HEK293T (cell line): ENCODE measurements around the gene SYNGAP1.
"Not testable (repeated sequence)": the region's sequence is repeated elsewhere in the genome, so short reads cannot be mapped to it uniquely, and the experiment has no call there.

Experiments
- CTCF ChIA-PET: fragments of 350-600 bp; formaldehyde crosslinking; extraction: SDS; loops from one replicate; lab custom pipeline; 2021; ENCODE audit warnings: antibody characterized with exemption, inconsistent platforms; lab: Yijun Ruan, JAX
- POLR2A ChIA-PET: fragments of 350-600 bp; formaldehyde crosslinking; extraction: SDS; loops from one replicate; lab custom pipeline; 2020; ENCODE audit warnings: antibody characterized with exemption, inconsistent platforms; lab: Yijun Ruan, JAX
- DNase-seq: peaks from one replicate; pipeline ENCODE4 v3.0.0; 2012; ENCODE audit warnings: mixed read lengths; ENCODE audit errors: extremely low spot score
- ARNT ChIP-seq: fragments of 450-650 bp; IDR thresholded peaks from 2 replicates; pipeline ENCODE4 v1.6.1; 2017; ENCODE audit warnings: mild to moderate bottlenecking
- BHLHE40 ChIP-seq: fragments of 450-650 bp; IDR thresholded peaks from 2 replicates; pipeline ENCODE4 v1.6.1; 2016; ENCODE audit warnings: mild to moderate bottlenecking, moderate library complexity, borderline replicate concordance
- CTBP1 ChIP-seq: fragments of 450-650 bp; IDR thresholded peaks from 2 replicates; pipeline ENCODE4 v1.6.1; 2016; ENCODE audit warnings: borderline replicate concordance
- ELF4 ChIP-seq: fragments of 450-650 bp; IDR thresholded peaks from 2 replicates; pipeline ENCODE4 v1.6.1; 2017; ENCODE audit warnings: antibody characterized with exemption
- FOXA1 ChIP-seq: fragments of 450-650 bp; IDR thresholded peaks from 2 replicates; pipeline ENCODE4 v1.6.1; 2016; ENCODE audit warnings: mild to moderate bottlenecking
- FOXK2 ChIP-seq: fragments of 450-650 bp; IDR thresholded peaks from 2 replicates; pipeline ENCODE4 v1.6.1; 2016; ENCODE audit warnings: mild to moderate bottlenecking
- FOXM1 ChIP-seq: fragments of 450-650 bp; IDR thresholded peaks from 2 replicates; pipeline ENCODE4 v1.6.1; 2017; ENCODE audit warnings: mild to moderate bottlenecking, borderline replicate concordance
- HDGF ChIP-seq: fragments of 450-650 bp; IDR thresholded peaks from 2 replicates; pipeline ENCODE4 v1.6.1; 2017; ENCODE audit warnings: antibody characterized with exemption, borderline replicate concordance
- L3MBTL2 ChIP-seq: fragments of 450-650 bp; conservative IDR thresholded peaks from 2 replicates; pipeline ENCODE4 v1.6.1; 2016; ENCODE audit warnings: mild to moderate bottlenecking
- NFRKB ChIP-seq: fragments of 450-650 bp; IDR thresholded peaks from 2 replicates; pipeline ENCODE4 v1.6.1; 2016; ENCODE audit warnings: mild to moderate bottlenecking, moderate library complexity
- PKNOX1 ChIP-seq: fragments of 450-650 bp; IDR thresholded peaks from 2 replicates; pipeline ENCODE4 v1.6.1; 2016
- SP1 ChIP-seq: fragments of 450-650 bp; IDR thresholded peaks from 2 replicates; pipeline ENCODE4 v1.6.1; 2017
- SUZ12 ChIP-seq: fragments of 450-650 bp; IDR thresholded peaks from 2 replicates; pipeline ENCODE4 v1.6.1; 2016; ENCODE audit warnings: mild to moderate bottlenecking
- TARDBP ChIP-seq: fragments of 450-650 bp; IDR thresholded peaks from 2 replicates; pipeline ENCODE4 v1.6.1; 2016
- ZNF384 ChIP-seq: fragments of 450-650 bp; IDR thresholded peaks from 2 replicates; pipeline ENCODE4 v1.6.1; 2016

SYNGAP1 gene

GRCh38 chr6:33379184-33379583 lies 40.7 kb upstream of the SYNGAP1 start:
- POLR2A ChIA-PET, CTCF ChIA-PET, DNase-seq: not testable (repeated sequence)
- TF ChIP-seq ZNF384 = 0 out of 2 replicates have a peak, but pooled peaks have one; percentile 11

GRCh38 chr6:33380272-33380981 lies 39.4 kb upstream of the SYNGAP1 start:
- TF ChIP-seq CTBP1 (no peak), L3MBTL2 (no peak), SUZ12 (no peak), HDGF (no peak), ZNF384 (no peak), FOXM1 (no peak), NFRKB (no peak), SP1 (no peak)
- DNase-seq = no peak
- ChIA-PET POLR2A (no interaction called here), CTCF (interaction anchor here (0.7 kb wide), 1 partner anchor 10 kb away, joined by 3 read pairs; no protein-coding TSS in a partner anchor)

GRCh38 chr6:33383427-33384185 lies 36.3 kb upstream of the SYNGAP1 start:
- TF ChIP-seq FOXA1 (no peak), ARNT (no peak), CTBP1 (no peak), SUZ12 (no peak), PKNOX1 (no peak), ZNF384 (no peak), ELF4 (no peak), HDGF (no peak), FOXM1 (no peak)
- ChIA-PET CTCF (interaction anchor here (0.6 kb wide), 2 partner anchors 12 to 156 kb away, joined by 3 read pairs; no protein-coding TSS in a partner anchor), POLR2A (interaction anchor here (0.6 kb wide), 1 partner anchor 295 kb away, joined by 3 read pairs; no protein-coding TSS in a partner anchor)
- DNase-seq = no peak

- DNase-seq = peak; percentile 35
- ChIA-PET POLR2A (interaction anchor here (0.6 kb wide), 1 partner anchor 296 kb away, joined by 3 read pairs; no protein-coding TSS in a partner anchor), CTCF (interaction anchor here (0.6 kb wide), 2 partner anchors 11 to 155 kb away, joined by 3 read pairs; no protein-coding TSS in a partner anchor)
- TF ChIP-seq ZNF384 (peak; percentile 63), NFRKB (no peak)
Observed at GRCh38 chr6:33384581-33385020, 35.3 kb upstream of the SYNGAP1 start.

- POLR2A ChIA-PET = interaction anchor here (1.3 to 1.5 kb wide), 3 partner anchors 28 to 113 kb away, joined by 3 to 5 read pairs (median 3); partner anchors contain the start of genes B3GALT4, CUTA and RGL2
- TF ChIP-seq FOXM1 (no peak), FOXK2 (no peak), NFRKB (no peak), PKNOX1 (no peak), TARDBP (no peak), SP1 (no peak), ELF4 (no peak), ARNT (no peak), ZNF384 (no peak)
- no peak for DNase-seq
- CTCF ChIA-PET = interaction anchor here (1.3 to 1.7 kb wide), 3 partner anchors 17 to 113 kb away, joined by 3 to 7 read pairs (median 6); partner anchors contain the start of gene B3GALT4
Observed at GRCh38 chr6:33390173-33390572, 29.7 kb upstream of the SYNGAP1 start.

- peak; percentile 93; the same call in 1 of the 2 replicates for TF ChIP-seq L3MBTL2
- TF ChIP-seq SP1 = no peak
- TF ChIP-seq BHLHE40 = no peak
- no peak for TF ChIP-seq ARNT
- no peak for TF ChIP-seq CTBP1
- no peak for TF ChIP-seq FOXA1
- TF ChIP-seq FOXM1 = no peak
- no peak for TF ChIP-seq NFRKB
- no peak for TF ChIP-seq PKNOX1
- DNase-seq = no peak
- ChIA-PET POLR2A (interaction anchor here (1.0 to 1.5 kb wide), 3 partner anchors 27 to 91 kb away, joined by 3 to 5 read pairs (median 4); partner anchors contain the start of genes CUTA, RGL2 and ZBTB9), CTCF (interaction anchor here (0.6 to 1.7 kb wide), 7 partner anchors 9 to 114 kb away, joined by 3 to 7 read pairs (median 3); partner anchors contain the start of genes B3GALT4 and ZBTB9)
Observed at GRCh38 chr6:33390767-33391277, 29.0 kb upstream of the SYNGAP1 start.
